ENCODE results near the gene SLC4A8.

- TF ChIP-seq CTCF (IDR thresholded peaks at IDR 0.05 in 4 of 5, conservative IDR thresholded peaks at IDR 0.05 in 1 of 5) (no peak), POLR2A (IDR thresholded peaks at IDR 0.05) (no peak)
These were observed 87.8 kb downstream of the SLC4A8 start for GRCh38 chr12:51512438-51512837.
